Aorta (tissue), 5 donors: ENCODE results near the gene HSBP1L1. TPM values are rescaled to one million over a fixed set of nuclear protein-coding genes. Genes with fewer than 3 reads are reported as not detected.
A peak's percentile ranks its signal among the peaks of the same experiment; 100 is the strongest.

ENCODE experiments used
- ATAC-seq: fragments of 200-7000 bp; cut with Tn5 transposase; one replicate; pipeline ENCODE4 v1.9.1; 2022; ENCODE audit warnings: moderate library complexity; ENCODE audit not compliant: low FRiP score
- DNase-seq, 2 donors: peaks; one replicate each; pipeline ENCODE4 v3.0.0-alpha.2; 2020
- H3K27ac ChIP-seq, 2 donors: one replicate each; pipeline ENCODE4 v1.5.1; 2013; ENCODE audit warnings: low read length in 2 of 2, mild to moderate bottlenecking in 2 of 2, moderate library complexity in 2 of 2, control low read depth in 1 of 2, inconsistent platforms in 1 of 2, low read depth in 1 of 2
- H3K27me3 ChIP-seq, 2 donors: one replicate each; pipeline ENCODE4 v1.6.1; 2013; ENCODE audit warnings: control low read depth in 1 of 2, low read length in 1 of 2, mild to moderate bottlenecking in 1 of 2, moderate library complexity in 1 of 2; ENCODE audit not compliant: insufficient read depth in 2 of 2, control insufficient read depth in 1 of 2
- H3K36me3 ChIP-seq, 2 donors: one replicate each; pipeline ENCODE4 v1.6.1; 2013; ENCODE audit warnings: control low read depth in 1 of 2, low read length in 1 of 2, mild to moderate bottlenecking in 1 of 2; ENCODE audit not compliant: insufficient read depth in 2 of 2, control insufficient read depth in 1 of 2
- H3K4me1 ChIP-seq, 2 donors: one replicate each; pipeline ENCODE4 v1.6.1; 2013; ENCODE audit warnings: low read length in 2 of 2, control low read depth in 1 of 2, mild to moderate bottlenecking in 1 of 2, moderate library complexity in 1 of 2; ENCODE audit not compliant: insufficient read depth in 2 of 2, control insufficient read depth in 1 of 2
- H3K4me3 ChIP-seq, 2 donors: one replicate each; pipeline ENCODE4 v1.5.1; 2013; ENCODE audit warnings: low read length in 2 of 2, control low read depth in 1 of 2, mild to moderate bottlenecking in 1 of 2
- H3K9me3 ChIP-seq: one replicate; pipeline ENCODE4 v1.6.1; 2013; ENCODE audit warnings: mild to moderate bottlenecking, low read length; ENCODE audit not compliant: control insufficient read depth
- whole genome bisulfite sequencing, 2 donors: extraction: QIAGEN DNeasy Blood & Tissue Kit; methylation state at CpG; one replicate each; pipeline ENCODE4 v1.1.7; 2013; 5-methylcytosine and 5-hydroxymethylcytosine counted together
- intact Hi-C, 2 donors: fragments of 100-400 bp; cut with DNase I; formaldehyde crosslinking; loops; one replicate each; pipeline versions ENCODE4 v1.14.2 to v1.15.0; 2022
- polyA plus RNA-seq, 2 donors: library from polyadenylated mRNA; stranded (reverse); fragments of 200-250 nt; gene quantifications; one replicate each; pipeline ENCODE4 v1.2.3, GENCODE V29; 2013
- total RNA-seq, 2 donors: library from RNA; stranded (reverse); fragmentation: NEBNext Ultra II Directional; extraction: Animal tissue kit (Norgen Biotek cat#: 25700); gene quantifications; one replicate each; pipeline ENCODE4 v1.2.1, GENCODE V29; 2021
- donor health status: healthy with polysubstance abuse.
- donor health status: Bipolar disorder and iron deficiency.
- donor health status: DM: no; HTN: no; CAD: no.
- donor health status: DM: no; HTN: no; CAD: no.
- donor health status: DM: yes; HTN: yes; CAD: no.

Gene HSBP1L1
- total and polyA plus RNA-seq, 4 donors, result 5.1 to 13.0 (median 9.6) TPM

GRCh38 chr18:79960921-79961526 lies 3.4 kb upstream of the HSBP1L1 start:
- no peak overlapping the region for H3K4me3 ChIP-seq
- no peaks in the 10 kb centered on the region for H3K27me3 ChIP-seq
- DNase-seq (no peak), ATAC-seq (no peak)
- 87 to 89% methylated on average over 16 of the region's 16 CpGs for WGBS, 2 donors
- no peaks in the 10 kb centered on the region for H3K4me1 ChIP-seq
- H3K27ac ChIP-seq, result no peak overlapping the region
- H3K9me3 ChIP-seq, result no peaks in the 10 kb centered on the region
- no peaks in the 10 kb centered on the region for H3K36me3 ChIP-seq
- intact Hi-C loops, result no loop called here

- H3K4me3 ChIP-seq, result no peak overlapping the region
- no peaks in the 10 kb centered on the region for H3K36me3 ChIP-seq
- intact Hi-C loops, result no loop called here
- no peak for DNase-seq
- 70 to 73% methylated on average over 29 of the region's 29 CpGs for WGBS, 2 donors
- no peak overlapping the region for H3K27ac ChIP-seq
- H3K9me3 ChIP-seq, result no peaks in the 10 kb centered on the region
- no peaks in the 10 kb centered on the region for H3K4me1 ChIP-seq
- peak; percentile 27 for ATAC-seq
- H3K27me3 ChIP-seq, result no peaks in the 10 kb centered on the region
These were observed 2.7 kb upstream of the HSBP1L1 start for GRCh38 chr18:79961527-79962291.

GRCh38 chr18:79962311-79962710 lies 2.1 kb upstream of the HSBP1L1 start:
- Histone ChIP-seq H3K36me3 (no peaks in the 10 kb centered on the region), H3K9me3 (no peaks in the 10 kb centered on the region), H3K27me3 (no peaks in the 10 kb centered on the region), H3K4me3 (no peak overlapping the region), H3K27ac (no peak overlapping the region), H3K4me1 (no peaks in the 10 kb centered on the region)
- 48 to 49% methylated on average over 10 of the region's 10 CpGs for WGBS, 2 donors
- ATAC-seq (no peak), DNase-seq (no peak)
- intact Hi-C loops, result no loop called here

GRCh38 chr18:79962835-79963657 lies 1.4 kb upstream of the HSBP1L1 start:
- intact Hi-C loops, result no loop called here
- Histone ChIP-seq H3K9me3 (no peaks in the 10 kb centered on the region), H3K4me1 (no peaks in the 10 kb centered on the region), H3K4me3 (no peak overlapping the region), H3K27ac (no peak overlapping the region), H3K36me3 (no peaks in the 10 kb centered on the region), H3K27me3 (no peaks in the 10 kb centered on the region)
- WGBS, 2 donors, result 91% methylated on average over 30 of the region's 30 CpGs
- ATAC-seq (no peak), DNase-seq (no peak)

GRCh38 chr18:79963658-79964329 lies 649 bp upstream of the HSBP1L1 start:
- Histone ChIP-seq H3K4me1 (no peaks in the 10 kb centered on the region), H3K27me3 (no peaks in the 10 kb centered on the region), H3K27ac (no peak overlapping the region), H3K36me3 (no peaks in the 10 kb centered on the region), H3K9me3 (no peaks in the 10 kb centered on the region), H3K4me3 (no peak overlapping the region)
- intact Hi-C loops, result no loop called here
- WGBS, 2 donors, result 86 to 89% methylated on average over 30 of the region's 30 CpGs
- ATAC-seq, result no peak
- DNase-seq, result no peak

GRCh38 chr18:79965119-79965902 lies 868 bp downstream of the HSBP1L1 start:
- Histone ChIP-seq H3K27me3 (no peaks in the 10 kb centered on the region), H3K4me3 (peak overlapping the region; percentile 49 to 56), H3K9me3 (no peaks in the 10 kb centered on the region), H3K4me1 (no peaks in the 10 kb centered on the region), H3K36me3 (no peaks in the 10 kb centered on the region), H3K27ac (peak overlapping the region in 1 of 2 donors; percentile 16)
- intact Hi-C loops, result no loop called here
- 15 to 19% methylated on average over 24 of the region's 24 CpGs for WGBS, 2 donors
- peak in 1 of 2 donors; percentile 61 for DNase-seq
- peak; percentile 24 for ATAC-seq

GRCh38 chr18:79970419-79971133 lies 6.1 kb downstream of the HSBP1L1 start:
- no peaks in the 10 kb centered on the region for H3K4me1 ChIP-seq
- no peak overlapping the region for H3K27ac ChIP-seq
- intact Hi-C loops, result no loop called here
- H3K9me3 ChIP-seq, result no peaks in the 10 kb centered on the region
- no peaks in the 10 kb centered on the region for H3K27me3 ChIP-seq
- WGBS, 2 donors, result 88% methylated on average over 12 of the region's 12 CpGs
- no peak overlapping the region for H3K4me3 ChIP-seq
- H3K36me3 ChIP-seq, result peaks cover 0 to 2% of the 10 kb centered on the region in 2 donors
- ATAC-seq (no peak), DNase-seq (no peak)
